D341Med (cell line): Measurements from ENCODE around the gene LRFN3.
A peak's percentile ranks its signal among the peaks of the same experiment; 100 is the strongest.
"Not testable (repeated sequence)": the region's sequence is repeated elsewhere in the genome, so short reads cannot be mapped to it uniquely, and the experiment has no call there.

Experiments
- DNase-seq: peaks from one replicate; pipeline ENCODE4 v3.0.0; 2012; ENCODE audit warnings: low spot score

The LRFN3 gene, protein sequence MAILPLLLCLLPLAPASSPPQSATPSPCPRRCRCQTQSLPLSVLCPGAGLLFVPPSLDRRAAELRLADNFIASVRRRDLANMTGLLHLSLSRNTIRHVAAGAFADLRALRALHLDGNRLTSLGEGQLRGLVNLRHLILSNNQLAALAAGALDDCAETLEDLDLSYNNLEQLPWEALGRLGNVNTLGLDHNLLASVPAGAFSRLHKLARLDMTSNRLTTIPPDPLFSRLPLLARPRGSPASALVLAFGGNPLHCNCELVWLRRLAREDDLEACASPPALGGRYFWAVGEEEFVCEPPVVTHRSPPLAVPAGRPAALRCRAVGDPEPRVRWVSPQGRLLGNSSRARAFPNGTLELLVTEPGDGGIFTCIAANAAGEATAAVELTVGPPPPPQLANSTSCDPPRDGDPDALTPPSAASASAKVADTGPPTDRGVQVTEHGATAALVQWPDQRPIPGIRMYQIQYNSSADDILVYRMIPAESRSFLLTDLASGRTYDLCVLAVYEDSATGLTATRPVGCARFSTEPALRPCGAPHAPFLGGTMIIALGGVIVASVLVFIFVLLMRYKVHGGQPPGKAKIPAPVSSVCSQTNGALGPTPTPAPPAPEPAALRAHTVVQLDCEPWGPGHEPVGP

DNA sequence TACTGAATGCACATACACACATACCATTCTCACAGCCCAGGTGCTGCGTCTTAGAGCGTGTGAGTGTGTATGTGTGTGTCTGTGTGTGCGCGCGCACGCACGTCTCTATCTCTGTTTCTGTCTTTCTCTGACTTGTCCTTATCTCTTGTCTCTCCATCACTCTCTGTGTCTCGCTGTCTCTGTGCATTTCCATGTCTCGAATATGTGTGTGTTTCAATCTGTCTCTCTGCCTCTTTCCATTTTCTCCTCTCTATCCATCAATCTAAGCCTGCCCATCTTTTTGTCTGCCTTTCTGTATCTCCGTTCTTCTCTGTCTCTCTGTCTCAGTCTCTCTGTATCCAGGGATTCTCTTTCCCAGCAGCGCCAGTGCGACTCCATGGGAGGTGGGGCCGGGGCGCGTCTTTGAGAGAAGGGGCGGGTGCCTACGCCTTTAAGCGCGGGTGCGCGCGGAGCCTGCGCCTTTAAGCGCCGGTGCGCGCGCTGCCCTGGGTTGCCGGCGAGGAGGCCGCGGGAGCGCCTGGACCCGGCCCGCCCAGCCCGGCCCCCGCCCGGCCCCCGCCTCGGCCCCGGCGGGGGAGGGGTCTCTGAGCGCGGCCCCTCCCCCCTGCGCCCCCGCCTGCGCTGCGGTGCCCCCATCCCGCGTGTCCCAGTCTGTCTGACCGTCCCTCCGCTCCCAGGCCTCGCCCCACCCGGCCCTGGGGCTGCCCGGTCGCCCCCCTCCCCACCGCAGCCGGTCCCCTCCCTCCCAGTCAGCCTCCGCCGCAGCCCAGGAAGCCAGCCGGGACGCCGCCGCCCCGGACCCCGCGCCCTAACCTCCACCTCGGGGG lies at the start of gene LRFN3:
Gene LRFN3, plus strand, starts transcription at position 464 of the 827 bp plus-strand sequence. CDS start 3,052 bp downstream, outside the sequence.
- peak; percentile 94 for DNase-seq

DNA sequence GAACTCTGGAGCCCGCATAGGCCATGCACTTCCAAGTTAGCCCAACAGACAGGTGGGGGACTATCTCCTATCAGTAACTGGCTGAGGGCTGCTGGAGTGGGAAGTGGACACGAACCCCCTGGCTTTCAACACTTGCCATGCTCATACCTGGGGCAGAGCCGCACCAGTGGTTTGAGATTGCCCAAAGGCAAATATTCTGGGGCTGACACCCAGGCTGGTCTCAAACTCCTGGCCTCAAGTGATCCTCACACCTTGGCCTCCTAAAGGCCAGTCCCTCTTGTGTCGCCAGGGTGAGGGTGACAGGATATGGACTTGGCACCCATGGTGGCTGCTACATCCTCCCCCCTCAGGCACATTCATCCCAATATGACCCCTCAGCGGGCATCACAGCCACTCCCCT lies 49.0 kb upstream of the LRFN3 start:
- no peak for DNase-seq

DNA sequence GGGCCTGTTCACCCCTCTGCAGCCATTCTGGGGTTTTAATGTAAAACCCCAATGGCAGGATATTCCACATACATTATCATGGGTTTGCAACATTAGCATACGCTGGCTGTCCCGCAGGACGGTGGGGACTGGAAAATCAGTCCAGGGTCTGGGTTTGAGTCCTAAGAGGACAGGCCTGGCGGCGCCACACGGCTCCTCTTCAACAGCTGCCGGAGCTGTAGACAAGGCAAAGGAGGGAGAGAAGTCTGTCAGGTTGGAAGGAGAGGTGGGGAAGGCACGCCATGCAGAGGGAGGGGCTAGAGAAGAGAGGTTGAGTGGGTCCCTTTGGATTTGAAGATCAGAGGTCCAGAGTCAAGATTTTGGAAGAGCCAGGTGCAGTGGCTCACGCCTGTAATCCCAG lies 47.8 kb upstream of the LRFN3 start:
- DNase-seq = no peak

DNA sequence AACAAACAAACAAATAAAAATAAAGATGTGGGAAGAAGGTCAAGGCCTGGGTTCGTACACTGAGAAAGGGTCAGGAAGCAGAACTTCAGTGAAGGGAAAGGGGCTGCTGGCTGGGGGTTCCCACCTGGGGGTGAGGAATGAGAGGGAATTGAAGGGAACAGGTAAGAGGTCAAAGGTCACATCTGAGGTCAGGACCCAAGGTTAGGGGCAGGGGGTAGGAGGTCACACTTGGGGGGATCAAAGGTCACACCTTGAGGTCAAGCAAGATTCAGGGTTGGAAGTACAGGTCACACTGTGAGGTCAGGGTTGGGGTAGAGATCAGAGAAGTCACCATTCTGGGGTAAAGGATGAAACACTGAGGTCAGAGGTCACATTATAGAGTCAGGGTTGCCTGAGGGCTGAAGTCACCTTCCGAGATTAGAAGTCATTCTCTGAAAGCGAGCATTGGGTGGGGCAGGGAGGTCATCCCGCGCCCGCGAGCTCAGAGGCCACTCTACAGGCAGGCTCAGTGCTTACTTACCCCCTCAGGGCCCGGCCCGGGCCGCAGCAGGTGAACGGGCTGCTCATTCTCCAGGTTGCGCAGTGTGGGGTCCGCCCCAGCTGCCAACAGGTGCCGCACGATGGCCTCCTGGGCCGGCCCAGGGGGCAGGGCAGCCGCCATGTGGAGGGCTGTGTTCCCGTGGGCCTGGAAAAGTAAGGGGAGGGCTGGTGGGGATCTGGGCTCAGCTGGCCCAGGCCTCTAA lies 46.6 kb upstream of the LRFN3 start:
- DNase-seq = no peak

DNA sequence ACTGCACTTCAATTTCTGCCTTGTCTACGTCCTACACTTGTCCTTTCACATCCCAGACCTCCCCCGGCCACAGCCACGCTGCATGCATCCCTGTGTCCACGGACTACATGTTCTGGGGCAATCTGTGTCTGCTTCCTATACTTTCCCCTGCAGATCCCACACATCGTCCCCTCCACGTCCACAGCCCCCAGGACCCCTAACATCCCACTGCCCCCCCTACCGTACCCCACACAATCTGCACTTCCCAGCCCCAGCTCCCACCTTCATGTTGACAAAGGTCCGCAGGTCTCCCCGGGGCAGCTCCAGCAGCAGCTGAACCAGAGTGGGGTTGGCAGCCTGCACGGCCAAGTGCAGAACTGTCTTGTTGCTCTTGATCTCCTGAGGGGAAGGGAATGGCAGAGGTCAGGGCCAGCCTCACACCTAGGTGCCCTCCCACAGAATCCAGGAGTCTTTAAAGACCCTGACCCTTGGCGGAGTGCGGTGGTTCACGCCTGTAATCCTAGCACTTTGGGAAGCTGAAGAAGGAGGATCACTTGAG lies 46.0 kb upstream of the LRFN3 start:
- DNase-seq = no peak

DNA sequence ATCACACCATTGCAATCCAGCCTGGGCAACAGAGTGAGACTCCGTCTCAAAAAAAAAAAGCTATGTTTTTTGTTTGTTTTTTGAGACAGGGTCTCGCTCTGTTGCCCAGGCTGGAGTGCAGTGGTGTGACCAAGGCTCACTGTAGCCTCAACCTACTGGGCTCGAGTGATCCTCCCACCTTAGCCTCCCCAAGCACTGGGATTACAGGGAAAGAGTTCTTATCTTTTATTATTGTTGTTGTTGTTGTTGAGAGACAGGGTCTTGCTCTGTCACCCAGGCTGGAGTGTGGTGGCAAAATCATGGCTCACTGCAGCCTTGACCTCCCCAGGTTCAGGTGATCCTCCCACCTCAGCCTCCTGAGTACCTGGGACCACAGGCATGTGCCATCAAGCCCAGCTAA lies 44.4 kb upstream of the LRFN3 start:
- not testable (repeated sequence) for DNase-seq

DNA sequence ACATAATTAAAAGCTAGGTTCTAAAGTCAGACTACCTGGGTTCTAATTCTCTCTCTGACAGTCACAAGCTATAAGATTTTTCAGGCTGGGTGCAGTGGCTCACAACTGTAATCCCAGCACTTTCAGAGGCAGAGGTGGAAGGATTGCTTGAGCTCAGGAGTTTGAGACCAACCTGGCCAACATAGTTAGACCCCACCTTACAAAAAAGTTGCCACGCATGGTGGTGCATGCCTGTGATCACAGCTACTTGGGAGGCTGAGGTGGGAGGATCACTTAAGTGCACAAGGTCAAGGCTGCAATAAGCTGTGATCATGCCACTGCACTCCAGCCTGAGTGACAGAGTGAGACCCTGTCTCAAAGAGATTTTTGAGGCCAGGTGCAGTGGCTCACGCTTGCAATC lies 41.8 kb upstream of the LRFN3 start:
- DNase-seq = no peak

DNA sequence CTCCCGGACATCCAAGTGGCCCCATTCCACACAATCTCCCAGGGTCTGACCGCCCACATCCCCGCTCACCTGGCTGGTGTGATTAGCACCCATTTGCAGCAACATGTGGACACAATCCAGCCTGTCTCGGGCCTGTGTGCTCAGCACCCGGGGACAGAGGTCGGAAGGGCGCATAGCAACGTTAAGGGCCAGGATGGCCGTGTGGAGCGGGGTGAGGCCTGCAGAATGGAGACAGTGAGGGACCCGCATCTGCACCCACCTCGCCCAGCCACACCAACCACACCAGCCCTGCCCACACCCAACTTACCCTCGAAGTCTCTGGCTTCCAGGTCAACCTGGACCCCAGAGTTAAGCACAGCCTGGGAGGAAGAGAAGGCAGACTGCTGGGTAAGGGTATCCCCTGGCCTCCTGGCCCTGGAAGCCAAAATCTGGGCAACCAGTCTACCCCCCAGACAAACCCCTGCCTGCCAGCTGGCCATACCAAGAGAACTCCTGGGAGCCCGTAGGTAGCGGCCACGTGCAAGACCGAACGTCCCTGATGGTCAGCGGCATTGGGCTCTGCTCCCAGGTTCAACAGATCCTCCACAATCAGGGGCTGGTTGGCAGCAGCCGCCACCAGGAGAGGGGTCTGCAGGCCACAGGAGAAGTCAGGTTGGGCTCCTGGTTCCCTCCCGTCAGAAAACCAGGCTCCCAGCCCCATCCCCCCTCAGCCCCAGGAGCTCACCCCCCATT lies 40.1 kb upstream of the LRFN3 start:
- peak; percentile 16 for DNase-seq

DNA sequence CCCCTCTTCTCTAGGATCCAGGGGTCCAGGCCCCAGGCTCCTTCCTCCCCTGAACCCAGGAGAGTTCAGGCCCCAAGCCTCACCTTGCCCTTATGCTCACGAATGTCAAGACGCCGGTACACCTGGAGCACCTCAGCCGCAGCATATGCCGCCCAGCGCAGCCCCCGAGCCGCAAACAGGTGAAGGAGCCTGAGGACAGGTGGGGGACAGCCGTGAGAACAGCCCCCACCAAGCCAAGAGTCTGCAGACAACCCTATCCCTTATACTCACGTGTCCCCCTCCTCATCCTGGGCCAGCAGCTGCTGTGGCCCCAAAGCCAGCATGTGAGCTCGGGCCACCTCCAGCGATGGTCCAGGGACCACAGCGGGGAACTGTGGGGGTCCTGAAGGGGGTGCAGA lies 39.5 kb upstream of the LRFN3 start:
- DNase-seq = no peak

DNA sequence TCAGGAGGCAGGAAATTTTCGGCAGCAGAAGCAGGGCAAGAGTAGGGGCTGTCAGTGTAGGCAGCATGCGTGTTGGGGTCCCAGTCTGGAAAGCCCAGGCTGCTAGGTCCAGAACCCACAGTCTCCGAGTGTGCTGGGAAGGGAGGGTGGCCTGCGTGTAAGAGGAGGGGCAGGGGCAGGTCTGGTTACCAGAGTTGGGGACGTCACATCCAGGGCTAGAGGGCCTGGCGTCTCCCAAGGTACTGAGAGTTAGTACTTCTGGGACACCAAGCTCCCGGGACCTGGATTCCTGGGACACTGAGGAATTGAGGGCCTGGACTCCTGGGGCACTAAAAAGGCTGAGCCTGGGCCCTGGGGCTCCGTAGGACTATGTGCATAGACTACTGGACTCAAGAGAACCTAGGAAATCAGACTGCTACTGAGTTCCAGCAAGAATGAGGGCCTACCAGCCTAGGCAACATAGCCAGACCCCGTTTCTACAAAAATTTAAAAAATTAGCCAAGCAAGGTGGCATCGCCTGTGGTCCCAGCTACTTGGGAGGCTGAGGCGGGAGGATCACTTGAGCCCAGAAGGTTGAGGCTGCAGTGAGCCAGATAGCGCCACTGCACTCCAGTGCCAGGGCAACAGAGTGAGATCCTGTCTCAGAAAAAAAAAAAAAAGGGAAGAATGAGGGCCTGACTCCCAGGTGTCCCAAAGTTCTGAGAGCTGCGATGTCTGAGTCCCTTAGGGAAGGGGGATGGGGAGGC lies 38.3 kb upstream of the LRFN3 start:
- DNase-seq = no peak

DNA sequence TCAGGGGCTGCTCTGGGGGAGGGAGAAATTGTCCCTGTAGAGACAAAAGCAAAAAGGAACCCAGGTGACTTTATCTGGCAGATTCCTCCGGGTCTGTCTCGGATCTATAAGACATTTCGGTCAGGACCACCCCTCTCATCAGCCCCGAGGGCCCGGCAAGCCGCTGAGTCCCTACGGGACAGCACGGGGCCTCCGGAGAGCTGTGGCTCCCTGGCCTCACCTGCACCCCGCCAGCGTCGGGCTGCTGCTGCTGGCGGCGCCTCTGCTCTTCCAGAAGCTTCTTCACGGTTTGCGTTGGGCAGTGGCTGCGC lies 37.7 kb upstream of the LRFN3 start:
- no peak for DNase-seq

DNA sequence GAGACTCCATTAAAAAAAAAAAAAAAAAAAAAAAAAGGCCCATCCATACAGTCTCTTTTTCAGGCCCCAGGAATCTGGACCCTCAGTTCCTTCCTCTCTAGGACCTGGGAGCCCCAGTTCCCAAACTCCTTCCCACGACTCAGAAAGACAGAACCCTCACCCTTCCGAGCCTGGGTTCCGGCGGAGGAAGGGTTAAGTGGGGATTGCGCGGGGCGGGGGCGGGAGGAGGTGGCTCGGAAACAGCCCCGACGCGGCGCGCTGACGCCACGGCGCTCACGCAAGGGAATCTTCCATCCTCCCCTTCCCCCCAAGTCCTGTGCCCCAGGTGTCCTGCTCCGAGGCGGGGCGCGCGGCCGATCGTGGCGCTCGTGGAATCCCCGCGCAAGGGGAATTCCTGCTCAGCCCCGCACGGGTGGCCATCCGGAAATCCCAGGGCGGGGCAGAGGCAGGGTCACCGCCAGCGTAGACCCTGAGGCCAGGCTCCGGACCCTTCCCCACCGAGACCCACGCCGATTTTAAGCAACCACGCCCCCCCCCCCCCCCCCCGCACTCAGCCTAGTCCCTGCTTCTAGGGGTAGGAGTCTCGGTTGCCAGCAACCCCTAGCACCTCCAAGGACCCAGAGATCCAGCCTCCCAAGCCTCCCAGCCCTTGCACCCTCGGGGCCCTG lies 36.5 kb upstream of the LRFN3 start:
- peak; percentile 96 for DNase-seq

DNA sequence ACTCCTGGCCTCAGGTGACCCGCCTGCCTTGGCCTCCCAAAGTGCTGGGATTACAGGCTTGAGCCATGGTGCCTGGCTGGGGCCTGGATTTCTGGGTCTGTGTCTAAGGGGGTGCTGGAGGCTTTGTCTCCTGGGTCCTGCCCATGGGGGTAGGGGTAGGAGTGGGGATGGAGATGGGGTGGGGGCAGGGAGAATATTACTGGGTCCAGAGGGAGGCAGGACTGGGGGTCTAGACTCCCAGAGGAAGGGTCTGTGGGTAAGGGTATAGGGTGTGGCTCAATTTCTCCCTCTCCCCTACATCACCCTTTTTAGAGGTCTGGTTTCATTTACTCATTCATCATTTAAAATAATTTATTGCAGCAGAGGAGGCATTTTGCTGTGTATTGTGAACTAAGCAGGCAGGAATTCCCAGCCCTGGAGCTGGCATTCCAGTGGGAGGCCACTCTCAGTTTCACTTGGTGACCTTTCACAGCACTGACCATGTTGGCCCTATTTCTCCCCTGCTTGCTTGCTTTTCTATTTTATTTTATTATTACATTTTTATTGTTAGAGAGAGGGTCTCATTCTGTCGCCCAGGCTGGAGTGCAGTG lies 35.0 kb upstream of the LRFN3 start:
- DNase-seq = no peak

DNA sequence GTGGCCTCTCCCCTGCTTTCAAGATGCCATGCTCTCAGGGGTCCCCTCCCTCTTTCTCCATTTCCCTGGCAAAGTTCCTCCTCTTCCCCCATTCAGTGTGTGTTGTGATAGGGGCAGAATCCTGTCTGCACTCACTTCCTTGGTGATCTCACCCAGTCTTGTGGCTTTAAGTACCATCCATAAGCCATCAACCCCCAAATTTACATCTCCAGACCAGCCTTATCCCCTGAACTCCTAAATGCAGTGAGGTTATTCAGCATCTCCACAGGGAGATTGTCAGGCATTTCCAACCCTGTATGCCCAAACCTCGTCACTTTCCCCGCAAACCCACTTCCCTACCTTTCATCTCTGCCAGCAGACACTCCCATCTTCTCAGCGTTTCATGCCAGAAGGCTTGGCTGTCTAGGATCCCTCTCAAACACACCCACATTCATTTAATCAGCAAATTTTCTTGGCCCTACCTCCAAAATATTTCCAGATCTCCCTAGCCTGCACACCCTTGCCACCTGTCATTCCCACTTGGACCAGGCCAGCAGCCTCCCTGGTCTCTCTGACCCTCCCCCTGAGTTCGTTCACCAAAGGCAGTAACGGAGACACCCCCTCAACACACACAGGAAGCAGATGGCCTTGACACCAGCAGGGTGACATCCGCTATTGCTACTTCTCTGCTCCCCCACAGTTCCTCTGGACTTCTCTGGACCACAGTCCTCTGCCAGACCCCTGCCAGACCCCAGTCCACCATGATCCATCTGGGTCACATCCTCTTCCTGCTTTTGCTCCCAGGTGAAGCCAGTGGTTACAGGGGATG lies 34.1 kb upstream of the LRFN3 start, which contains the start of gene HCST:
Gene HCST, plus strand, starts transcription at position 676 of the 808 bp plus-strand sequence. Its CDS starts 65 bp downstream, at position 741.
- DNase-seq = no peak

DNA sequence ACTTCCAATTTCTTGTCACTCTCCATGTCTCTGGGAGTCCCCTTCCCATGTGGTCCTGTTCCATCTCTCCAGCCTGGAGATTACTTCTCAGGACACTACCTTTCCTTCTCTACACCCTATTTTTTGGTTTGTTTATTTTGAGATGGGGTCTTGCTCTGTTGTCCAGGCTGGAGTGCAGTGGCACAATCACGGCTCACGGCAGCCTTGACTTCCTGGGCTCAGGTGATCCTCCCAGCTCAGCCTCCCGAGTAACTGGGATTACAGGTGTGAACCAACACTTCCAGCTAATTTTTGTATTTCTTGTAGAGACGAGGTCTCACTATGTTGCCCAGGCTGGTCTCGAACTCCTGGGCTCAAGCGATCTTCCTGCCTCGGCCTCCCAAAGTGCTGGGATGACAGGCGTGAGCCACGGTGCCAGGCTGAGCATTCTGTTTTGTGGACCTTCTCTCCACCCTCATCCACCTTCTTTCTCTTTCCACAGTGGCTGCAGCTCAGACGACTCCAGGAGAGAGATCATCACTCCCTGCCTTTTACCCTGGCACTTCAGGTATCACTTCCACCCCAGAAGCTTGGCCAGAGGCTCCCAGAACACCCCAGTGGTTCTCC lies 33.2 kb upstream of the LRFN3 start:
- no peak for DNase-seq

DNA sequence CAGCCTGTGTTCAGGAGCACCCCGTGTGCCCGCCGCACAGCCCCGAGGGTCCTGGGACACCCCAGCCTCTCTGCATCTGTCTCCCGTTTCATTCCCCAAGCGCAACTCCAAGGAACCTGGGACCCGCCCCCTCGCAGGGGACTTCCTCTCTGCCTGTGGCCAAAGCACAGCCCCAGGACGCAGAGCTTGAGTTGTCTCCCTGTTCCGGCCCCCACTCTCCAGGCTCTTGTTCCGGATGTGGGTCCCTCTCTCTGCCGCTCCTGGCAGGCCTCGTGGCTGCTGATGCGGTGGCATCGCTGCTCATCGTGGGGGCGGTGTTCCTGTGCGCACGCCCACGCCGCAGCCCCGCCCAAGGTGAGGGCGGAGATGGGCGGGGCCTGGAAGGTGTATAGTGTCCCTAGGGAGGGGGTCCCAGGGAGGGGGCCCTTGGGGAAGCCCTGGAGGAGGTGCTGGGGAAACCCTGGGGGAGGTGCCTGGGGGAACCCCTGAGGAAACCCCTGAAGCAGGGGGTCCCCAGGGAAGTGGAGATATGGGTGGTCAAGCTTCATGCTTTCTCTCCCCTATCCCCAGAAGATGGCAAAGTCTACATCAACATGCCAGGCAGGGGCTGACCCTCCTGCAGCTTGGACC lies 32.5 kb upstream of the LRFN3 start:
- no peak for DNase-seq

DNA sequence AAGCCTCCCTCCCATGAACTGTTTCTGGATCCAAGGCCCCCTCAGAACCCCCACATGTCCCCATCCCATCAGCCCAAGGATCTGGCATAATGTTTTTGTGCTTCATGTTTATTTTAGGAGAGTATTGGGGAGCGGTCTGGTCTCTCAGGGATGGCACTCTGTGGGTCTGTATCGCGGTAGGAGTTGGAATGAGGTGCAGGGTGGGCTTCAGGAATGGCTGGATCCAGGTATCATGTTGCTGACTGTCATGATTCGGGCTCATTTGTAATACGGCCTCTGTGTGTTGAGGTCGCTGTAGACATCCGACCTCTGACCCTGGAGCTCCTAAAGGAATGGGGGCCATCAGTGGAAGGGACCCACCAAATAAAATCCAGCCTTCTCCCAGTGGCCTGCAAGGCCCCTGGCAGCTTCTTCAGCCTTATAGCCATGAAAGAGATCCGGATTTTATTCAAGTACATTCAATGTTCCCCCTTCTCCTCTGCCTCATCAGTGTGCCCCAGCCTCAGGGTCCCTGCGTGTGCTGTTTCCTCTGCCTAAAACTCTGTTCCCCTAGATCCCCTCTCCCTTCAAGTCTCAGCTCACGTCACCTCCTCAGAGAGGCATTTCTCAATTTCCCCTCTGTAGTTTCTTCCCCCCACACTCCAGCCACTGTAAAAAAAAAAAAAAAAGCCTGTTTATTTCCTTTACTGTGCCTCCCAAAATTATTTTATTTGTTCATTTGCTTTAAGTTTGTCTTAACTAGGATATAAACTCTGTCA lies 31.7 kb upstream of the LRFN3 start:
- no peak for DNase-seq
